SU-DHL-6 (cell line): Measurements from ENCODE around the gene SF3B3.

Experiments
- CTCF ChIP-seq: fragments of 200-600 bp; sonication (generic); IDR thresholded peaks from one replicate; pipeline ENCODE4 v1.5.1; 2017; ENCODE audit warnings: antibody characterized with exemption, mild to moderate bottlenecking, low read length, moderate library complexity; ENCODE audit not compliant: insufficient read depth, poor library complexity, severe bottlenecking
- EZH2phosphoT487 ChIP-seq: fragments of 200-600 bp; sonication (generic), shearing (Covaris generic); conservative IDR thresholded peaks from 2 replicates; pipeline ENCODE4 v1.6.1; 2018; ENCODE audit warnings: mild to moderate bottlenecking, antibody characterized with exemption, low read length, moderate library complexity, mixed read lengths

- TF ChIP-seq CTCF = no peak
- no peak for TF ChIP-seq EZH2phosphoT487
Measured at GRCh38 chr16:70569752-70570151, 46.1 kb downstream of the SF3B3 start.
